ENCODE measurements around the gene ASB2.

GRCh38 chr14:93932642-93933041 lies 43.7 kb downstream of the ASB2 start:
- TF ChIP-seq CTCF (IDR thresholded peaks at IDR 0.05; ENCODE audit: low read depth, low read length) = no peak
- TF ChIP-seq EZH2phosphoT487 (IDR thresholded peaks at IDR 0.05; ENCODE audit: low read depth) = no peak
